A673 (cell line): ENCODE data around the gene NOC3L. TPM values are rescaled to one million over a fixed set of nuclear protein-coding genes. Genes with fewer than 3 reads are reported as not detected.

ENCODE experiments used
- BruUV-seq: library from RNA; stranded (reverse); fragments of 400-500 nt; replicated peaks from 2 replicates; lab custom pipeline; 2021; lab: Mats Ljungman, UMichigan
- CTCF ChIA-PET: fragments of 300-600 bp; sonication (Branson Sonifier 250); formaldehyde crosslinking; loops from one replicate; lab custom pipeline; 2022; ENCODE audit warnings: antibody characterized with exemption; lab: Charles Lee
- POLR2A ChIA-PET: fragments of 300-600 bp; sonication (Branson Sonifier 250); formaldehyde crosslinking; loops from one replicate; lab custom pipeline; 2022; ENCODE audit warnings: antibody characterized with exemption; ENCODE audit not compliant: low non-redundant PET; lab: Charles Lee
- DNase-seq: peaks from one replicate; pipeline ENCODE4 v3.0.0-alpha.2; 2015; ENCODE audit warnings: low spot score
- H3K27ac ChIP-seq: fragments of 200-600 bp; sonication (generic); 2 replicates; pipeline ENCODE4 v1.5.1; 2016; ENCODE audit warnings: mixed run types, low read depth, mild to moderate bottlenecking, mixed read lengths, antibody characterized with exemption, low read length; ENCODE audit not compliant: poor library complexity, severe bottlenecking
- H3K27me3 ChIP-seq: fragments of 200-600 bp; sonication (generic); replicated peaks from 2 replicates; pipeline ENCODE4 v1.6.1; 2017; ENCODE audit warnings: mixed run types, low read depth, mild to moderate bottlenecking, mixed read lengths, antibody characterized with exemption, low read length; ENCODE audit not compliant: insufficient read depth, poor library complexity
- H3K36me3 ChIP-seq: fragments of 200-600 bp; sonication (generic); 2 replicates; pipeline ENCODE4 v1.6.1; 2016; ENCODE audit warnings: mixed run types, mild to moderate bottlenecking, mixed read lengths, antibody characterized with exemption, low read length; ENCODE audit not compliant: insufficient read depth, poor library complexity, severe bottlenecking
- H3K4me1 ChIP-seq: fragments of 200-600 bp; sonication (generic); 2 replicates; pipeline ENCODE4 v1.6.1; 2017; ENCODE audit warnings: mixed run types, mild to moderate bottlenecking, mixed read lengths, antibody characterized with exemption, low read length; ENCODE audit not compliant: insufficient read depth, poor library complexity, severe bottlenecking
- H3K4me3 ChIP-seq: fragments of 200-600 bp; sonication (generic); 2 replicates; pipeline ENCODE4 v1.5.1; 2016; ENCODE audit warnings: low read depth, mixed run types, mild to moderate bottlenecking, mixed read lengths, low read length; ENCODE audit not compliant: poor library complexity, severe bottlenecking
- H3K9me3 ChIP-seq: fragments of 200-600 bp; sonication (generic); 2 replicates; pipeline ENCODE4 v1.6.1; 2016; ENCODE audit warnings: mixed run types, low read depth, mild to moderate bottlenecking, mixed read lengths, antibody characterized with exemption, low read length; ENCODE audit not compliant: poor library complexity, severe bottlenecking
- EZH2 ChIP-seq: fragments of 200-600 bp; sonication (generic); IDR thresholded peaks from 2 replicates; pipeline ENCODE4 v1.6.1; 2017; ENCODE audit warnings: borderline replicate concordance, low read depth, mild to moderate bottlenecking, mixed read lengths, antibody characterized with exemption, low read length; ENCODE audit not compliant: poor library complexity, severe bottlenecking
- intact Hi-C: fragments of 100-400 bp; cut with micrococcal nuclease; formaldehyde crosslinking; loops from one replicate; pipeline ENCODE4 v1.10.0; 2022; ENCODE audit not compliant: unreplicated experiment
- total RNA-seq: library from RNA; stranded (reverse); gene quantifications from 2 replicates; pipeline ENCODE4 v1.2.3, GENCODE V29; 2021
- TF ChIP-seq, protein P1 (sequence below): fragments of 300-800, 200-600 bp; sonication (generic); conservative IDR thresholded peaks from 2 replicates; pipeline ENCODE4 v1.5.1; 2017; ENCODE audit warnings: low read depth, mild to moderate bottlenecking, antibody characterized with exemption, low read length, moderate library complexity, mixed read lengths

The NOC3L gene
- total RNA-seq, 1 experiment from 2014 or later = 48.6 TPM

DNA sequence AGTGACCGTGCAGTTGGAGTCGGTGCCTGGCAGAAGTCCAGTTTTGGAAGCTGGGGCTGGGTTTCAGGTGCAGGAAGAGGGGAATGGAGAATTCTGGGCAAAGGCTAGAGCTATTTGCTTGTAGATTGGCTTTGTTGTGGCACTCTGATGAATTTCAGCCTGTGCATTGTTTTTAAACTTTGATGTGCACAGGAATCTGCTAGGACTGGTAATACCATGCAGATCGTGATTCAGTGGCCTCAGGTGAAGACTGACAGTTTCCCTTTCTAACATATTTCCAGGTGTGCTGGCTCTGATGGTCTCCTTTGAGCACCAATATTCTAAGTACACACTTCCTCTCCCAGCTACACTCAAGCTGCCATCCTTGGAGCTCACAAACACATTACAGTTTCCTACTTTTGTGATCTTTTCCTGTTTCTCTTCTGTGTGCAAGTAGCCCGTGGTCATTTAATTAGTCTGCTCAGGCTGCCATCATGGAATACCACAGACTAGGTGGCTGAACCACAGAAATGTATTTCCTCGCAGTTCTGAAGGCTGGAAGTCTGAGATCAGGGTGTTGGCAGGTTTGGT lies 55.6 kb downstream of the NOC3L start:
- Histone ChIP-seq H3K27ac (no peak overlapping the region), H3K27me3 (no peaks in the 10 kb centered on the region), H3K4me1 (no peaks in the 10 kb centered on the region), H3K9me3 (no peaks in the 10 kb centered on the region), H3K4me3 (no peak overlapping the region), H3K36me3 (no peaks in the 10 kb centered on the region)
- no TSS peak for BruUV-seq
- ChIA-PET POLR2A (no interaction called here), CTCF (no interaction called here)
- no peak for DNase-seq
- TF ChIP-seq, protein P1, sequence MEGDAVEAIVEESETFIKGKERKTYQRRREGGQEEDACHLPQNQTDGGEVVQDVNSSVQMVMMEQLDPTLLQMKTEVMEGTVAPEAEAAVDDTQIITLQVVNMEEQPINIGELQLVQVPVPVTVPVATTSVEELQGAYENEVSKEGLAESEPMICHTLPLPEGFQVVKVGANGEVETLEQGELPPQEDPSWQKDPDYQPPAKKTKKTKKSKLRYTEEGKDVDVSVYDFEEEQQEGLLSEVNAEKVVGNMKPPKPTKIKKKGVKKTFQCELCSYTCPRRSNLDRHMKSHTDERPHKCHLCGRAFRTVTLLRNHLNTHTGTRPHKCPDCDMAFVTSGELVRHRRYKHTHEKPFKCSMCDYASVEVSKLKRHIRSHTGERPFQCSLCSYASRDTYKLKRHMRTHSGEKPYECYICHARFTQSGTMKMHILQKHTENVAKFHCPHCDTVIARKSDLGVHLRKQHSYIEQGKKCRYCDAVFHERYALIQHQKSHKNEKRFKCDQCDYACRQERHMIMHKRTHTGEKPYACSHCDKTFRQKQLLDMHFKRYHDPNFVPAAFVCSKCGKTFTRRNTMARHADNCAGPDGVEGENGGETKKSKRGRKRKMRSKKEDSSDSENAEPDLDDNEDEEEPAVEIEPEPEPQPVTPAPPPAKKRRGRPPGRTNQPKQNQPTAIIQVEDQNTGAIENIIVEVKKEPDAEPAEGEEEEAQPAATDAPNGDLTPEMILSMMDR = no peak
- no peak for TF ChIP-seq EZH2
- intact Hi-C loops = no loop called here

DNA sequence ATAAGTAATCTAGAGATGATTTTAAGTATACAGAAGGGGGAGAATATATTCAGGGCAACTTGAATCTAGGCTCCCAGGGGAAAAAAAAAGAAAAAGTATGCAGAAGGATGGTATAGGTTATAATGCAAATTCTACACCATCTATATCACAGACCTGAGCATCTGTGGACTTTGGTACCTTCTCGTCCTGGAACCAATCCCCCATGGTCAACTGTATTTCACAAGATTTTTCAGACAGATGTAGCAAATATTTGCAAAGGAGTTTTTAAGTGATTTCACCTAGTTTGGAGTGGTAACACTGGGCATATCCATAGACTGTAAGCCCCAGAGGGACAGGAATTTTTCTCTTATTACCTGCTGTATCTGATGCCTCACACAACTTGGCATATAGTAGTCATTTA lies 58.8 kb downstream of the NOC3L start:
- DNase-seq = no peak
- Histone ChIP-seq H3K9me3 (no peaks in the 10 kb centered on the region), H3K27ac (no peak overlapping the region), H3K36me3 (no peaks in the 10 kb centered on the region), H3K4me3 (no peak overlapping the region), H3K27me3 (no peaks in the 10 kb centered on the region), H3K4me1 (no peaks in the 10 kb centered on the region)
- ChIA-PET POLR2A (no interaction called here), CTCF (no interaction called here)
- intact Hi-C loops = loop anchor here (2.0 kb wide), 1 partner anchor 21 kb away; no protein-coding TSS in a partner anchor
- TF ChIP-seq, protein P1 = no peak
- no peak for TF ChIP-seq EZH2
- BruUV-seq = no TSS peak

DNA sequence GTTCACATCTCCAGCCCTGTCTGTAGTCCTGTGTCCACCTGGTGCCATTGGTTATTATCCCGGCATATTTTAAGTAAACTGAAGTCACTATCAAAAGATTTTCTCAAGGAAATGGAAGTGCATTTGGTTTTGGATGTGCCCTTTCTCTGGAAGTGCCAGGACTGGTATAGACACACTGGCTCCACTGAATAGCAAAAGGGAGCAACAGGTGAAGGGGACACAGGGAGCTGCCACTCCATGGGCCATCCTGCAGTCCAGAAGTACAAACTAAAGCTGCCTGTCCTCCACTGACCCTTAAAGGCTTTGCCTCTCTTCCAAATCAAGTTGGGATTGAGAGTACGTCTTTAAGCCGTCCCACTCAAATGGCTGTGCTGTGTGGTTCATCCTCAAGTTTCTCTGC lies 62.7 kb downstream of the NOC3L start:
- Histone ChIP-seq H3K27ac (no peak overlapping the region), H3K36me3 (no peaks in the 10 kb centered on the region), H3K4me3 (no peak overlapping the region), H3K9me3 (no peaks in the 10 kb centered on the region), H3K27me3 (no peaks in the 10 kb centered on the region), H3K4me1 (no peaks in the 10 kb centered on the region)
- ChIA-PET POLR2A (no interaction called here), CTCF (no interaction called here)
- TF ChIP-seq, protein P1 = no peak
- TF ChIP-seq EZH2 = no peak
- no peak for DNase-seq
- BruUV-seq = no TSS peak
- intact Hi-C loops = no loop called here
